ENCODE measurements around the gene PABPC4L.

DNA sequence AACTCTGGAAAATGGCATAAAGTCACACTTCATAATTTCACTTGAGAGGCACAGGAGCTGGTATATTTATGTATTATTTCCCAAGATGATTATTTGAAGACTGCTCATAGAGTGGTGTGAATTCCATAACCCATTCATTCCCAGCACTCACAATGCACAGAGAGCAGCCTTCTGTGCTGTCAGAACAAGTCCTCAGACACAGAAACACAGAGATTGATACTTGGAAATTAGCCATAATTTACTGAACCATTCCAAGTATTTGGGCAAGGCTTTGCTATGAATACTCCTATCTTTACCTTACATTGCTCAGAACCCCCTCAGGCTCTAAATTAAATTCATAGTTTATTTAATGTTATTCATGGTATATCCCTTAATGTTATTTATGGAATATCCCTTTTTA lies 53.6 kb downstream of the PABPC4L start:
- TF ChIP-seq CHD1 (IDR thresholded peaks at IDR 0.05; ENCODE audit: low read depth, low read length) (no peak), CEBPB (IDR thresholded peaks at IDR 0.05; ENCODE audit: low read depth, low read length) (no peak)

Measured in IMR-90 (cell line).